ENCODE data around the gene PTPRM.

DNA sequence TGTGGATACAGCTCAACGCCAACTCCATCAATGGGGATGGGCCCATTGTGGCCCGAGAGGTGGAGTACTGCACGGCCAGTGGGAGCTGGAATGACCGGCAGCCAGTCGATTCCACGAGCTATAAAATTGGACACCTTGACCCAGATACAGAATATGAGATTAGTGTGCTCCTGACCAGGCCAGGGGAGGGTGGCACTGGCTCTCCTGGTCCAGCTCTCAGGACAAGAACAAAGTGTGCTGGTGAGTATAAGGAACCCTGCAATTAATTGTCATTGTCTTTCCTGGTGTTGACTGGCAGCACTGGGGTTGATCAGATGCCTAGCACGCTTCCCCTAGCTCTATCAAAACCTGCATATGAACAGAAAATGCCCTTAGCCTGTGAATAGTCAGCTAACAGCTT lies 388.1 kb downstream of the PTPRM start:
- TF ChIP-seq, protein P1, sequence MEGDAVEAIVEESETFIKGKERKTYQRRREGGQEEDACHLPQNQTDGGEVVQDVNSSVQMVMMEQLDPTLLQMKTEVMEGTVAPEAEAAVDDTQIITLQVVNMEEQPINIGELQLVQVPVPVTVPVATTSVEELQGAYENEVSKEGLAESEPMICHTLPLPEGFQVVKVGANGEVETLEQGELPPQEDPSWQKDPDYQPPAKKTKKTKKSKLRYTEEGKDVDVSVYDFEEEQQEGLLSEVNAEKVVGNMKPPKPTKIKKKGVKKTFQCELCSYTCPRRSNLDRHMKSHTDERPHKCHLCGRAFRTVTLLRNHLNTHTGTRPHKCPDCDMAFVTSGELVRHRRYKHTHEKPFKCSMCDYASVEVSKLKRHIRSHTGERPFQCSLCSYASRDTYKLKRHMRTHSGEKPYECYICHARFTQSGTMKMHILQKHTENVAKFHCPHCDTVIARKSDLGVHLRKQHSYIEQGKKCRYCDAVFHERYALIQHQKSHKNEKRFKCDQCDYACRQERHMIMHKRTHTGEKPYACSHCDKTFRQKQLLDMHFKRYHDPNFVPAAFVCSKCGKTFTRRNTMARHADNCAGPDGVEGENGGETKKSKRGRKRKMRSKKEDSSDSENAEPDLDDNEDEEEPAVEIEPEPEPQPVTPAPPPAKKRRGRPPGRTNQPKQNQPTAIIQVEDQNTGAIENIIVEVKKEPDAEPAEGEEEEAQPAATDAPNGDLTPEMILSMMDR (conservative IDR thresholded peaks at IDR 0.05; ENCODE audit: low read length): no peak
- no peak for TF ChIP-seq EZH2phosphoT487 (IDR thresholded peaks at IDR 0.05; ENCODE audit: borderline replicate concordance)

All from Loucy (cell line).